ENCODE data around the gene SERPINA5. TPM values are rescaled to one million over a fixed set of nuclear protein-coding genes. Genes with fewer than 3 reads are reported as not detected.

SERPINA5 gene
- total RNA-seq, 1 experiment from 2014 or later, result 1.5 TPM

DNA sequence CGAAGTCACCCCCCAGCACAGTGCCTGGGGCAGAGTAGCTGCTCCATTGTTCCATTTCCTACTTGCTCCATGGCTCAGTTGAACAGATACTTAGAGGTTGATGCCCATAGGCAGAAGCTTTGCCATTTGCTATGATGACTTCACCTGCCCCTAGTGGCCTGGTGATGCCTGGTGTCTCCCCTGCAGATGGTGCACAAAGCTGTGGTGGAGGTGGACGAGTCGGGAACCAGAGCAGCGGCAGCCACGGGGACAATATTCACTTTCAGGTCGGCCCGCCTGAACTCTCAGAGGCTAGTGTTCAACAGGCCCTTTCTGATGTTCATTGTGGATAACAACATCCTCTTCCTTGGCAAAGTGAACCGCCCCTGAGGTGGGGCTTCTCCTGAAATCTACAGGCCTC is 10.6 kb downstream of the SERPINA5 start:
- TF ChIP-seq ATF2 (CRISPR knock-in tag; IDR thresholded peaks at IDR 0.05; ENCODE audit: borderline replicate concordance, low read depth) (no peak), TEAD4 (CRISPR knock-in tag; IDR thresholded peaks at IDR 0.05) (no peak), JAZF1 (CRISPR knock-in tag; IDR thresholded peaks at IDR 0.05) (no peak), NFE2L1 (CRISPR knock-in tag; IDR thresholded peaks at IDR 0.05) (no peak), ATF3 (CRISPR knock-in tag; conservative IDR thresholded peaks at IDR 0.05) (no peak), MYBL2 (CRISPR knock-in tag; IDR thresholded peaks at IDR 0.05) (no peak), ELF4 (CRISPR knock-in tag; IDR thresholded peaks at IDR 0.05; ENCODE audit: low read depth) (no peak), IRF2 (CRISPR knock-in tag; IDR thresholded peaks at IDR 0.05; ENCODE audit: borderline replicate concordance, low read depth) (no peak), ZNF532 (CRISPR knock-in tag; IDR thresholded peaks at IDR 0.05; ENCODE audit: borderline replicate concordance) (no peak), ZNF671 (CRISPR knock-in tag; IDR thresholded peaks at IDR 0.05) (no peak), SMAD4 (CRISPR knock-in tag; IDR thresholded peaks at IDR 0.05) (no peak), FOXP4 (CRISPR knock-in tag; IDR thresholded peaks at IDR 0.05) (no peak)
- TF ChIP-seq, protein P1, sequence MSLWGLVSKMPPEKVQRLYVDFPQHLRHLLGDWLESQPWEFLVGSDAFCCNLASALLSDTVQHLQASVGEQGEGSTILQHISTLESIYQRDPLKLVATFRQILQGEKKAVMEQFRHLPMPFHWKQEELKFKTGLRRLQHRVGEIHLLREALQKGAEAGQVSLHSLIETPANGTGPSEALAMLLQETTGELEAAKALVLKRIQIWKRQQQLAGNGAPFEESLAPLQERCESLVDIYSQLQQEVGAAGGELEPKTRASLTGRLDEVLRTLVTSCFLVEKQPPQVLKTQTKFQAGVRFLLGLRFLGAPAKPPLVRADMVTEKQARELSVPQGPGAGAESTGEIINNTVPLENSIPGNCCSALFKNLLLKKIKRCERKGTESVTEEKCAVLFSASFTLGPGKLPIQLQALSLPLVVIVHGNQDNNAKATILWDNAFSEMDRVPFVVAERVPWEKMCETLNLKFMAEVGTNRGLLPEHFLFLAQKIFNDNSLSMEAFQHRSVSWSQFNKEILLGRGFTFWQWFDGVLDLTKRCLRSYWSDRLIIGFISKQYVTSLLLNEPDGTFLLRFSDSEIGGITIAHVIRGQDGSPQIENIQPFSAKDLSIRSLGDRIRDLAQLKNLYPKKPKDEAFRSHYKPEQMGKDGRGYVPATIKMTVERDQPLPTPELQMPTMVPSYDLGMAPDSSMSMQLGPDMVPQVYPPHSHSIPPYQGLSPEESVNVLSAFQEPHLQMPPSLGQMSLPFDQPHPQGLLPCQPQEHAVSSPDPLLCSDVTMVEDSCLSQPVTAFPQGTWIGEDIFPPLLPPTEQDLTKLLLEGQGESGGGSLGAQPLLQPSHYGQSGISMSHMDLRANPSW (CRISPR knock-in tag; conservative IDR thresholded peaks at IDR 0.05; ENCODE audit: low read depth), result no peak
- CTCF ChIA-PET, result interaction anchor here (1.2 kb wide), 1 partner anchor 11 kb away, joined by 6 read pairs; the partner anchor contains the start of gene SERPINA5
- POLR2A ChIA-PET, result no interaction called here
- ATAC-seq, result no peak
- Mint-ChIP-seq H3K36me3 (no peaks in the 10 kb centered on the region), H3K27ac (no peak overlapping the region), H3K9me3 (peaks cover 13% of the 10 kb centered on the region; the same call in 1 of the 2 replicates), H3K4me3 (no peak overlapping the region), H3K27me3 (ENCODE audit: low read depth) (no peaks in the 10 kb centered on the region), H3K4me1 (no peaks in the 10 kb centered on the region)
- no peak for DNase-seq (ENCODE audit: low spot score)

- Mint-ChIP-seq H3K36me3 (no peaks in the 10 kb centered on the region), H3K4me3 (no peak overlapping the region), H3K9me3 (peaks cover 13% of the 10 kb centered on the region; the same call in 1 of the 2 replicates), H3K27ac (no peak overlapping the region), H3K4me1 (no peaks in the 10 kb centered on the region), H3K27me3 (ENCODE audit: low read depth) (no peaks in the 10 kb centered on the region; the same call in 1 of the 2 replicates)
- ChIA-PET POLR2A (no interaction called here), CTCF (interaction anchor here (1.2 kb wide), 1 partner anchor 11 kb away, joined by 6 read pairs; the partner anchor contains the start of gene SERPINA5)
- no peak for DNase-seq (ENCODE audit: low spot score)
- ATAC-seq, result no peak
- TF ChIP-seq ZNF219 (CRISPR knock-in tag; IDR thresholded peaks at IDR 0.05; ENCODE audit: borderline replicate concordance) (no peak), ZNF232 (CRISPR knock-in tag; IDR thresholded peaks at IDR 0.05) (no peak), TP53 (CRISPR knock-in tag; IDR thresholded peaks at IDR 0.05) (no peak), RORB (CRISPR knock-in tag; IDR thresholded peaks at IDR 0.05) (no peak), ETV6 (CRISPR knock-in tag; IDR thresholded peaks at IDR 0.05) (no peak)
- TF ChIP-seq, protein P2, sequence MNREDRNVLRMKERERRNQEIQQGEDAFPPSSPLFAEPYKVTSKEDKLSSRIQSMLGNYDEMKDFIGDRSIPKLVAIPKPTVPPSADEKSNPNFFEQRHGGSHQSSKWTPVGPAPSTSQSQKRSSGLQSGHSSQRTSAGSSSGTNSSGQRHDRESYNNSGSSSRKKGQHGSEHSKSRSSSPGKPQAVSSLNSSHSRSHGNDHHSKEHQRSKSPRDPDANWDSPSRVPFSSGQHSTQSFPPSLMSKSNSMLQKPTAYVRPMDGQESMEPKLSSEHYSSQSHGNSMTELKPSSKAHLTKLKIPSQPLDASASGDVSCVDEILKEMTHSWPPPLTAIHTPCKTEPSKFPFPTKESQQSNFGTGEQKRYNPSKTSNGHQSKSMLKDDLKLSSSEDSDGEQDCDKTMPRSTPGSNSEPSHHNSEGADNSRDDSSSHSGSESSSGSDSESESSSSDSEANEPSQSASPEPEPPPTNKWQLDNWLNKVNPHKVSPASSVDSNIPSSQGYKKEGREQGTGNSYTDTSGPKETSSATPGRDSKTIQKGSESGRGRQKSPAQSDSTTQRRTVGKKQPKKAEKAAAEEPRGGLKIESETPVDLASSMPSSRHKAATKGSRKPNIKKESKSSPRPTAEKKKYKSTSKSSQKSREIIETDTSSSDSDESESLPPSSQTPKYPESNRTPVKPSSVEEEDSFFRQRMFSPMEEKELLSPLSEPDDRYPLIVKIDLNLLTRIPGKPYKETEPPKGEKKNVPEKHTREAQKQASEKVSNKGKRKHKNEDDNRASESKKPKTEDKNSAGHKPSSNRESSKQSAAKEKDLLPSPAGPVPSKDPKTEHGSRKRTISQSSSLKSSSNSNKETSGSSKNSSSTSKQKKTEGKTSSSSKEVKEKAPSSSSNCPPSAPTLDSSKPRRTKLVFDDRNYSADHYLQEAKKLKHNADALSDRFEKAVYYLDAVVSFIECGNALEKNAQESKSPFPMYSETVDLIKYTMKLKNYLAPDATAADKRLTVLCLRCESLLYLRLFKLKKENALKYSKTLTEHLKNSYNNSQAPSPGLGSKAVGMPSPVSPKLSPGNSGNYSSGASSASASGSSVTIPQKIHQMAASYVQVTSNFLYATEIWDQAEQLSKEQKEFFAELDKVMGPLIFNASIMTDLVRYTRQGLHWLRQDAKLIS (CRISPR knock-in tag; IDR thresholded peaks at IDR 0.05; ENCODE audit: borderline replicate concordance), result no peak
Observed at GRCh38 chr14:94592457-94592856, 11.2 kb downstream of the SERPINA5 start.

Measured in WTC11 (cell line).